ENCODE data around the gene NR2F6.
"Not testable (repeated sequence)": the region's sequence is repeated elsewhere in the genome, so short reads cannot be mapped to it uniquely, and the experiment has no call there.

NR2F6 gene

GRCh38 chr19:17213334-17213733, 32.4 kb downstream of the NR2F6 start:
- in situ Hi-C loops (cut with HindIII; ENCODE audit: low sequenced_read_pairs): no loop called here

- in situ Hi-C loops (cut with HindIII; ENCODE audit: low sequenced_read_pairs): no loop called here
Measured at GRCh38 chr19:17211547-17212446, 33.9 kb downstream of the NR2F6 start.

GRCh38 chr19:17210296-17210695, 35.4 kb downstream of the NR2F6 start:
- in situ Hi-C loops (cut with HindIII; ENCODE audit: low sequenced_read_pairs): no loop called here

GRCh38 chr19:17209126-17210036, 36.3 kb downstream of the NR2F6 start:
- in situ Hi-C loops (cut with HindIII; ENCODE audit: low sequenced_read_pairs): no loop called here

- in situ Hi-C loops (cut with HindIII; ENCODE audit: low sequenced_read_pairs): no loop called here
Measured at GRCh38 chr19:17206736-17207581, 38.8 kb downstream of the NR2F6 start.

GRCh38 chr19:17205237-17206140, 40.2 kb downstream of the NR2F6 start:
- in situ Hi-C loops (cut with HindIII; ENCODE audit: low sequenced_read_pairs): no loop called here

GRCh38 chr19:17202713-17203112, 43.0 kb downstream of the NR2F6 start:
- in situ Hi-C loops (cut with HindIII; ENCODE audit: low sequenced_read_pairs): no loop called here

- in situ Hi-C loops (cut with HindIII; ENCODE audit: low sequenced_read_pairs): no loop called here
Measured at GRCh38 chr19:17202249-17202648, 43.5 kb downstream of the NR2F6 start.

- in situ Hi-C loops (cut with HindIII; ENCODE audit: low sequenced_read_pairs): no loop called here
Measured at GRCh38 chr19:17200408-17201079, 45.2 kb downstream of the NR2F6 start.

GRCh38 chr19:17197666-17198065, 48.1 kb downstream of the NR2F6 start:
- in situ Hi-C loops (cut with HindIII; ENCODE audit: low sequenced_read_pairs): no loop called here

GRCh38 chr19:17196610-17197009, 49.1 kb downstream of the NR2F6 start:
- in situ Hi-C loops (cut with HindIII; ENCODE audit: low sequenced_read_pairs): no loop called here

- in situ Hi-C loops (cut with HindIII; ENCODE audit: low sequenced_read_pairs): no loop called here
Measured at GRCh38 chr19:17195106-17195505, 50.6 kb downstream of the NR2F6 start.

- in situ Hi-C loops (cut with HindIII; ENCODE audit: low sequenced_read_pairs): no loop called here
Measured at GRCh38 chr19:17194608-17195007, 51.1 kb downstream of the NR2F6 start.

GRCh38 chr19:17192751-17193150, 53.0 kb downstream of the NR2F6 start:
- in situ Hi-C loops (cut with HindIII; ENCODE audit: low sequenced_read_pairs): no loop called here

GRCh38 chr19:17191736-17192135, 54.0 kb downstream of the NR2F6 start:
- in situ Hi-C loops (cut with HindIII; ENCODE audit: low sequenced_read_pairs): not testable (repeated sequence)

GRCh38 chr19:17185590-17185989, 60.1 kb downstream of the NR2F6 start:
- in situ Hi-C loops (cut with HindIII; ENCODE audit: low sequenced_read_pairs): no loop called here

- in situ Hi-C loops (cut with HindIII; ENCODE audit: low sequenced_read_pairs): no loop called here
Measured at GRCh38 chr19:17184371-17184841, 61.3 kb downstream of the NR2F6 start.

GRCh38 chr19:17183858-17184321, 61.8 kb downstream of the NR2F6 start:
- in situ Hi-C loops (cut with HindIII; ENCODE audit: low sequenced_read_pairs): no loop called here

GRCh38 chr19:17183271-17183761, 62.4 kb downstream of the NR2F6 start:
- in situ Hi-C loops (cut with HindIII; ENCODE audit: low sequenced_read_pairs): no loop called here

All from DLD1 (cell line).